Left kidney (tissue), 2 donors: ENCODE data around the gene RPUSD4. TPM values are rescaled to one million over a fixed set of nuclear protein-coding genes. Genes with fewer than 3 reads are reported as not detected.

Experiments used
- DNase-seq: peaks from one replicate; pipeline ENCODE4 v3.0.0-alpha.2; 2013
- polyA plus RNA-seq: library from polyadenylated mRNA; unstranded; fragments of 120-200 nt; gene quantifications from one replicate; pipeline ENCODE4 v1.2.1, GENCODE V29; 2013; ENCODE audit not compliant: insufficient read length

The RPUSD4 gene
- polyA plus RNA-seq, 1 donor = 43.7 TPM

GRCh38 chr11:126186025-126186698 is 25.3 kb downstream of the RPUSD4 start:
- no peak for DNase-seq

DNA sequence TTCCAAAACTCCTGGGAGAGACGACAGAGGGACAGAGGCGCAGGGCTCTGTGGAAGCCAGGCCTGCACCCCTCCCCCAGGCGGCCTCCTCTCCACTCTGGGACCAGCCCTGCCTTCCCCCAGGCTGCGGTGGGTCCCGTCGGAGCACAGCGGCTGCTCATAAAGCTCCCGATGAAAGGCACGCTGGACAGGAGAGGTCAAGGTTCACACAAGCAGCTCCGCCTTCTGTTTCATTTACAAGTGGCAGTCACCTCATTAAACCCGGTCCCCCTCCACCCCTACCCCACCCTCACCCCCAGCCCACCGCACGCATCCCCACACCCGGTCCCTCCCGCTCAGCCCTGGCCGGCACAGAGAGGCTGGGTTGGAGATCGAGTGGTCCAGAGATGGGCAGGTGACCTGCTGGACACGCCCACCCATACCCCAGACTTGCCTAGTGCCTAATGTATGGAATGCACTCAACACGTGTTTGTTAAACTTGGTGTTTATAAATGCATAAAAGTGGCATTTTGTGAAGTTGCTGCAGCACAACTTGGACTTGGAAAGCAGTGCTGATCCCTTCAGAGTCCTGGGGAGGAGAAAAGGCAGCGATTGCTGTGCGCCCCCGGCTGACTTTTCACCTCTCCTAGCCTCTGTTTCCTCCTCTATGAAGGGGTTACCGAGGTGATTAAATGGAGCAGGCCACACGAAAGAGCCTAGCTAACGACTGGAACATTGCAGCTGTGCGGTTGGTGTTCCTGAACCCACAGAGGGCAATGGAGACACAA is 26.0 kb downstream of the RPUSD4 start:
- DNase-seq = peak; percentile 37

DNA sequence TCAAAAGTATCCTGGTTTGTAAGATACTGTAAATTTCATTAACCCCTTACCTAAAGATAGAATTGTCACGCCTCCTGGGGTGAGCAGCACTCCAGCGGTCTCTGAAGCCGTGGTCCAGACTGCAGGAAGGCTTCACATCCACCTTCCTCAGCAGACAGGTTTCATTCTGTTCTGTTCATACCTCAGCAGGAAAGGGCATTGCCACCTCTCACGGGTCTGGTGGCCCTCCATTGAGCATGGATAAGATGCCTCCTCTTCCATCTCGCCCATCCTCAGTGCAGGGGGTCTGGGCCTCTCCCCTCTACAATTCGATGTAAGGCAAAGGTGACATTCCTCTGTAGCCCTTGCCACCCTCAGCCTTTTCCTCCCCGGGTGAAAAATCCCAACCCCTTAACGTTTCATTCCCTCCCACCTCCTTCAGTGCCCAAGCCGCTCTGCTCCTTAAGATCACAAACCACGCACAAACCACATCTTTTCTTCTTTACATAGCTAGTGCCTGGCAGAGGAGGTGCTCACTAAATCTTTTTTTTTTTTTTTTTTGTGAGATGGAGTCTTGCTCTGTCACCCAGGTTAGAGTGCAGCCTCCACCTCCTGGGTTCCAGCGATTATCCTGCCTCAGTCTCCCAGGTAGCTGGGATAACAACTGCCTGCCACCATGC is 28.5 kb downstream of the RPUSD4 start:
- DNase-seq = no peak

DNA sequence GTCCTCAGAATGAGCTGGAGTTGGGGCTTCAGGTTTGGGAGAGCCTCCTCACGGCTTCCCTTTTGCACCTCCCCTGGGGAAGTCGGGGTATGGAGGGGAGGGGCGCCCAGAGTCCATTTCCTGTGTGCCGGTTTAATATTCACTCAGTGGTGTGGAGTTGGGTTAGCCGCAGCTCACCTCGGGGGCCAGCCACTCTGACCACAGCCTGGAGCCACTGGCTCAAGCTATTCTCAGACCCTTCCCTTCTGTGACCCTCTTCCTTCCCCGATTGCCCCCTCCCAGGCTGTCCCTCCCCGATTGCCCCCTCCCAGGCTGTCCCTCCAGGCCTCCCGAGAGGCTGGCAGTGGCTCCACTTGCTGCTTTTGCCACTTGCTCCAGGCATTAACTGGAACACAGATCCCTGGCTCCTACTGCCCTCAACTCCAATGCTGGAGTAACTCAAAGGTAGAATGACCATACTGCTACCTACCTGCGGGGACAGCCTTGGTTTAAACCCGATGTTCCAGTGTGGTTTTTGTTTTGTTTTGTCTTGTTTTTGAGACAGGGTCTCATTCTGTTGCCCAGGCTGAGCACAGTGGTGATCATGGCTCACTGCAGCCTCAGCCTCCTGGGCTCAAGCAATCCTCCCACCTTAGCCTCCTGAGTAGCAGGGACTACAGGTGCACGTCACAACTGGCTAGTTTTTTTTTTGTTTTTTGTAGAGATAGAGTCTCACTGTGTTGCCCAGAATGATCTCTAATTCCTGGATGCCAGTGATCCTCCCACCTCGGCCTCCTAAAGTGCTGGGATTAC is 29.3 kb downstream of the RPUSD4 start:
- DNase-seq = no peak

GRCh38 chr11:126176853-126177470 is 34.5 kb downstream of the RPUSD4 start:
- DNase-seq = no peak

DNA sequence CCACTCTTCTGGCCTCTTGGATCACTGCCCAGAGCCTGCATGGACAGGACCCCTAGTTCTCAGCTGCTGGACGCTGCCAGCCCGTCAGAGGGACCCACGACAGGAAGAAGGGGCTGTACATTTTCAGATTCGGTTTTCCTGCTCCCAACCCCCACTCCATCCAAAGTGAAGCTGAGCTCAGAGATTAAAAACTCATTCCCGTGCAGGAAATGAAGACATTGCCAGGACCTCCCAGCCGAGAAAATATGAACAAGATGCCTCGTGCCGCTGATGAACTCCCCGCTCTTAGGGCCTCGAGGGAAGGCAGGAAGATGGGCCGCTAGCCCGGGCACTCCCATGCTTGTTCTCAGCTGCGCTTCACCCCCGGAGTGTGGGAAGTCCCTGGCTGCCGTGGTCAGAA is 36.1 kb downstream of the RPUSD4 start:
- no peak for DNase-seq

DNA sequence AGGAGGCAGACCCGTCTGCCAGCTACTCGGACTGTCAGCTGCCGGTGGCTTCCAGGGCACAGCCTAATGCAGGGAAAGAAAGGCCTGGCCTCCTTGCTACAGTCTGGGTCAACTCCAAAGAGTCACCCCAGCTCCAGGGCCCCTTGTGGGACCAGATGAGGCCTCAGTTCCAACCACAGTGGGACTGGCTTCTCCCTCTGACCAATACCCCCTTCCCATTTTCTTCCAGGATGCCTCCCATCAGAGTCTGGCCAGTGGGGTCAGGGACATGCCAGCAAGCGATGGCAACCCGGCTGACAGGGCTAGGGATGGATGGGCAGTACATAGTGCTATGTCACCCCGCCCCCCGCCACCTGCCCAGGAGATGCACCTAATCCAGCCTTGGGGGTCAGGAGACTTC is 36.6 kb downstream of the RPUSD4 start:
- no peak for DNase-seq

- no peak for DNase-seq
Measured at GRCh38 chr11:126173257-126173656, 38.2 kb downstream of the RPUSD4 start.

GRCh38 chr11:126172596-126173038 is 38.8 kb downstream of the RPUSD4 start:
- no peak for DNase-seq

GRCh38 chr11:126169291-126169690 is 42.2 kb downstream of the RPUSD4 start:
- DNase-seq = no peak

DNA sequence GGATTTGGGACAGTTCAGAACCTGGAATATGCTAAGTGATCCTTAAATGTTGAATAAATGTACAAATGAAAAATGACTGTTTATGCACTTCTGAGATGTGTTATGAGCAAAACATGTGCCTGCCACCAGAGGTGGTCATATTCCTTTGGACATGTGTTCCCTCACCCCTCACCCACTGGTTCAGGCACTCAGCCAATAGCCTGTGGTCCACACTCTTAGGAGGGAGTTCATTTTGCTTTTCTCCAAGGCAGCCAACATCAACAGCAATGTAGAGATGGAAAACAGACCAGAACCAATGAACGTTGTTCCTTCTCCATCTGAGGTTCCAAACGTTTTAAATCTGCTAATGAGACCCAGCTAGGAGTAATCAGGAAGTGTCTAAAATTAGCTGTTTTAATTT is 44.0 kb downstream of the RPUSD4 start:
- no peak for DNase-seq

DNA sequence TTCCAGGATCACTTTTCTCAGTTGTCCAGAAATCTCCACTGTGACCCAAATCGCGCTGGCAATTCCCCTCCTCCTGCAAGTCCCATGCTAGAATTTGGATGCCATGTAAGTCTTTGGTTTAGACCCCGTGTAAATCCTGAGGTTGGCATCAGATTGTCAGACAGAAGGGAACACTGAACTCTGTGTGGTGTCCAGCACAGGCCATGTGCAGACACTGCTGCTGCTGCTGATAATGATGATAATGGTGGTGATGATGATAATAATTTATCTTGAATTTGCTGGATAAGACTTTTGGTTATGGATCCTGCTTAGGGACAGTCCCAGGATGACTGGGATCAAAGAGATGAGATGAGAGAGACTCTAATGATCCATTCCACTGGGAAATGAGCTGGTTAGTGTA is 45.0 kb downstream of the RPUSD4 start:
- no peak for DNase-seq

DNA sequence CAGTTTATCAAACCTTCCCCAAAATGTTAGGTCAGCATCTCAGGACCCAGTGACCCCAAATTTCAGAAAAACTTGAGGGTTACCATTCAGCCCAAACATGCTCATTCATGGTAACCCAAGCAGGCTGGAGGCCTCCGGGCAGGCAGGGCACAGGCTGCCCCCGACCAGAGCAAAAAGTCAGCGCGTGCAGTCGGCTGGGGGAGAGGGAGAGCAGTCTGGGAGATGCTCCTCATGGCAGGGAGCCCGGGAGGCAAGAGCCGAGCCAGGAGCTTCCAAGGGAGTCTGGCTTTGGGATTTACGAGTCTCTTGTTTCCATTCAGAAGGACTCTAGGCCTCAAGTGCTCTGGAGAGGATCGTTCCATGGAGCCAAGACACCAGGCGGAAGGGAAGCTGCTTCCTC is 45.7 kb downstream of the RPUSD4 start:
- no peak for DNase-seq

GRCh38 chr11:126165311-126165720 is 46.1 kb downstream of the RPUSD4 start:
- no peak for DNase-seq

DNA sequence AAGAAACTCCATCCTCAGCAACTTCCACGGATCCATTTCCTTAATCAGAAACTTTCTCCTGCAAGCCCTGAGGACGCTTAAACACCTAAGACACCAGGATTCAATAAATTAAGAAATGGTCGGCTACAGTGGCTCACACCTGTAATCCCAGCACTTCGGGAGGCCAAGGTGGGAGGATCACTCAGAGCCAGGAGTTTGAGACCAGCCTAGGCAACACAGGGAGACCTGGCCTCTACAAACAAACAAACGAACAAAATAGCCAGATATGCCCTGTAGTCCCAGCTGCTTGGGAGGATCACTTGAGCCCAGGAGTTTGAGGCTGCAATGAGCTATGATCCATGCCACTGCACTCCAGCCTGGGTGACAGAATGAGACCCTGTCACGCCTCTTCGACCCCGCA is 46.7 kb downstream of the RPUSD4 start:
- no peak for DNase-seq

DNA sequence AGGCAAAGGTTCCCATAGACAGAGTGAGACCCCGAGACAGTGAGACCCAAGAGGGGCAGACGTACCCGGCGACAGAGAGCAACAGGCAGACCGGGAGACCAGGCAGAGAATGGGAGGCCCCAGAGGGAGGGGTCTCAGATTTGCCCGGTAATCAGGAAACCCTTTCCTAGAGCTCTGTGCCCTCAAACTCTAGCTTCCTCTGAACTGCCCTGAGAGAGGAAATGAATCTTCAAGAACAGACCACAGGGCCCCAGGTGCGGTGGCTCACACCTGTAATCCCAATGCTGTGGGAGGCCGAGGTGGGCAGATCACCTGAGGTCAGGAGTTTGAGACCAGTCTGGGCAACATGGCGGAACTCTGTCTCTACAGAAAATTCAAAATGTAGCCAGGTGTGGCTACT is 47.7 kb downstream of the RPUSD4 start:
- DNase-seq = no peak

GRCh38 chr11:126163074-126163700 is 48.3 kb downstream of the RPUSD4 start:
- DNase-seq = peak; percentile 81

GRCh38 chr11:126162306-126163030 is 49.0 kb downstream of the RPUSD4 start:
- DNase-seq = no peak

DNA sequence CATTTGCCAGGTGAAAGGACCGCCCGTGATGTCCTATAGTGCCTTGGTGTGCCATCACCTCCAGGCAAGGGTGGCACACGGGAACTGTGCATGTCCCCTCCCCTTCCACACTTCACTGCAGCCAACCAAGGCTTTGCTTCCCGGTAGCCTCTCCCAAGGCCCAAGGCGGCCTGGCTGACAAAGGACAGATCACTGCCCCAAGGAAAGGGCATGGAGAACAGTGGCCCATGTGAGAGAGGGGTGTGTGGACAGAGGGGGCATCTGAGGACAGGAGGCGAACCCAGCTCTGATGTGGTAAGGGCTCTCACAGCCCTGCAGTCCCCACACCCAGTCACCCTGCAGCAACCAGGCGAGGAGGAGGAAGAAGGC is 50.4 kb downstream of the RPUSD4 start:
- no peak for DNase-seq

GRCh38 chr11:126160345-126161022 is 51.0 kb downstream of the RPUSD4 start:
- no peak for DNase-seq
